ENCODE measurements around the gene IFT80.

DNA sequence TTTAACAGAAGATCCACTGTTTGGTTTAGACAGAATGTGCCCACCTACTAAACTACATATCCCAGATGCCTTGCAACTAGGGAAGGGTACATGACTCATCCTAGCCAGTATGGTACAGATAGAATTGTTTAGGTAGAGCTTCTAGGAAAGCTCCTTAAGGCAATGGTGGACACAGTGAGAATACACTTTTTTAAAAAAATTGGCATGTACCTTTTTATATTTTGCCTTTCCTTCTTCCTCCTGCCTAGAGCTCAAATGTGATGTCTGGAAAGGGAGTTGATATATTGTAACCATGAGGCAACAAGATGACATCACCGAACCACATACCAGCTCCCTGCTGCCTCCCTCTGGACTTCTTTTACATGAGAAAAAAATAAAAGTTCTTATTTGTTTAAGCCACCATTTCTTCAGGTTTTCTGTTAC is 188.2 kb downstream of the IFT80 start:
- TF ChIP-seq, protein P1, sequence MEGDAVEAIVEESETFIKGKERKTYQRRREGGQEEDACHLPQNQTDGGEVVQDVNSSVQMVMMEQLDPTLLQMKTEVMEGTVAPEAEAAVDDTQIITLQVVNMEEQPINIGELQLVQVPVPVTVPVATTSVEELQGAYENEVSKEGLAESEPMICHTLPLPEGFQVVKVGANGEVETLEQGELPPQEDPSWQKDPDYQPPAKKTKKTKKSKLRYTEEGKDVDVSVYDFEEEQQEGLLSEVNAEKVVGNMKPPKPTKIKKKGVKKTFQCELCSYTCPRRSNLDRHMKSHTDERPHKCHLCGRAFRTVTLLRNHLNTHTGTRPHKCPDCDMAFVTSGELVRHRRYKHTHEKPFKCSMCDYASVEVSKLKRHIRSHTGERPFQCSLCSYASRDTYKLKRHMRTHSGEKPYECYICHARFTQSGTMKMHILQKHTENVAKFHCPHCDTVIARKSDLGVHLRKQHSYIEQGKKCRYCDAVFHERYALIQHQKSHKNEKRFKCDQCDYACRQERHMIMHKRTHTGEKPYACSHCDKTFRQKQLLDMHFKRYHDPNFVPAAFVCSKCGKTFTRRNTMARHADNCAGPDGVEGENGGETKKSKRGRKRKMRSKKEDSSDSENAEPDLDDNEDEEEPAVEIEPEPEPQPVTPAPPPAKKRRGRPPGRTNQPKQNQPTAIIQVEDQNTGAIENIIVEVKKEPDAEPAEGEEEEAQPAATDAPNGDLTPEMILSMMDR (IDR thresholded peaks at IDR 0.05), result peak in 2 of 6 experiments; percentile 18 to 36
- TF ChIP-seq POLR2A (IDR thresholded peaks at IDR 0.05), result no peak

All from adrenal gland (tissue), 5 donors.